H1 (cell line): ENCODE results near the gene LIPT2. TPM values are rescaled to one million over a fixed set of nuclear protein-coding genes. Genes with fewer than 3 reads are reported as not detected.

Experiments used
- CTCF ChIA-PET: fragments of 300-600 bp; sonication (Branson Sonifier 250); formaldehyde crosslinking; loops from one replicate; lab custom pipeline; 2021; ENCODE audit not compliant: partially characterized antibody; lab: Charles Lee
- POLR2A ChIA-PET: fragments of 300-600 bp; sonication (Branson Sonifier 250); formaldehyde crosslinking; loops from one replicate; lab custom pipeline; 2021; ENCODE audit warnings: inconsistent platforms; ENCODE audit not compliant: partially characterized antibody; lab: Charles Lee
- DNase-seq, 2 experiments: peaks; one replicate each; pipeline versions ENCODE4 v3.0.0 to v3.0.0-alpha.2; 2010 to 2022; ENCODE audit warnings: low spot score in 2 of 2, low read depth in 1 of 2, mixed read lengths in 1 of 2
- FAIRE-seq: peaks from 2 replicates; lab custom pipeline; 2011; peaks lifted over from hg19 to GRCh38; lab: Jason Lieb, UNC
- H2AFZ ChIP-seq: 2 replicates; pipeline ENCODE4 v1.8.1; 2012; ENCODE audit warnings: low read length, inconsistent platforms
- H2AK5ac ChIP-seq: 2 replicates; pipeline ENCODE4 v1.6.1; 2013; ENCODE audit warnings: low read depth, low read length
- H2BK120ac ChIP-seq: replicated peaks from 2 replicates; pipeline ENCODE3; 2013; ENCODE audit warnings: low read depth, low read length, inconsistent platforms
- H2BK12ac ChIP-seq: 2 replicates; pipeline ENCODE4 v1.6.1; 2013; ENCODE audit warnings: low read depth, low read length
- H2BK15ac ChIP-seq: 2 replicates; pipeline ENCODE4 v1.6.1; 2013; ENCODE audit warnings: low read length
- H2BK20ac ChIP-seq: 2 replicates; pipeline ENCODE4 v1.6.1; 2013; ENCODE audit warnings: low read length
- H2BK5ac ChIP-seq: 2 replicates; pipeline ENCODE4 v1.6.1; 2013; ENCODE audit warnings: low read depth, low read length
- H3K14ac ChIP-seq: 2 replicates; pipeline ENCODE4 v1.6.1; 2013; ENCODE audit warnings: inconsistent platforms; ENCODE audit not compliant: insufficient read length
- H3K18ac ChIP-seq: 2 replicates; pipeline ENCODE4 v1.6.1; 2013; ENCODE audit warnings: low read length; ENCODE audit errors: extremely low read depth
- H3K23ac ChIP-seq: 2 replicates; pipeline ENCODE4 v1.6.1; 2013; ENCODE audit warnings: inconsistent platforms; ENCODE audit not compliant: insufficient read length
- H3K23me2 ChIP-seq: 2 replicates; pipeline ENCODE4 v1.6.1; 2013; ENCODE audit warnings: low read depth, low read length
- H3K27ac ChIP-seq: 2 replicates; pipeline ENCODE4 v1.6.1; 2011; ENCODE audit warnings: low read depth, low read length, inconsistent platforms
- H3K27me3 ChIP-seq, 4 experiments: replicated peaks in 1 of 4; 1 replicate in 1 of 4; 2 replicates in 3 of 4; pipeline versions ENCODE4 v1.6.1 to v1.8.1; 2011 to 2013; ENCODE audit warnings: low read length in 3 of 4, mild to moderate bottlenecking in 3 of 4, inconsistent platforms in 2 of 4, mixed read lengths in 2 of 4, moderate library complexity in 1 of 4; ENCODE audit not compliant: control insufficient read depth in 3 of 4, insufficient read depth in 3 of 4; ENCODE audit errors: extremely low read depth in 1 of 4
- H3K36me3 ChIP-seq, 4 experiments: 2 replicates each; pipeline versions ENCODE4 v1.6.1 to v1.8.1; 2011 to 2013; ENCODE audit warnings: mild to moderate bottlenecking in 4 of 4, low read length in 3 of 4, moderate library complexity in 2 of 4, control low read depth in 1 of 4, inconsistent platforms in 1 of 4; ENCODE audit not compliant: insufficient read depth in 4 of 4, control insufficient read depth in 2 of 4
- H3K4ac ChIP-seq: replicated peaks from 2 replicates; pipeline ENCODE3; 2013; ENCODE audit warnings: low read length, low read depth, mixed read lengths, inconsistent platforms; ENCODE audit not compliant: insufficient read length
- H3K4me1 ChIP-seq, 4 experiments: replicated peaks in 1 of 4; 1 replicate in 1 of 4; 2 replicates in 3 of 4; pipeline versions ENCODE4 v1.6.1 to v1.8.1; 2011 to 2013; ENCODE audit warnings: low read length in 3 of 4, inconsistent platforms in 2 of 4, mixed read lengths in 1 of 4; ENCODE audit not compliant: insufficient read depth in 4 of 4, control insufficient read depth in 3 of 4
- H3K4me2 ChIP-seq, 2 experiments: 2 replicates each; pipeline versions ENCODE4 v1.6.1 to v1.8.1; 2011 to 2013; ENCODE audit warnings: low read depth in 2 of 2, low read length in 2 of 2, control low read depth in 1 of 2, inconsistent platforms in 1 of 2, mild to moderate bottlenecking in 1 of 2; ENCODE audit not compliant: insufficient read depth in 1 of 2
- H3K4me3 ChIP-seq, 4 experiments: fragments of 200-600, 300-600 bp in 1 of 4; sonication (generic), shearing (Covaris generic), sonication (Bioruptor Twin) in 1 of 4; 2 replicates each; pipeline versions ENCODE4 v1.5.1 to v1.8.1; 2011 to 2016; ENCODE audit warnings: low read length in 4 of 4, low read depth in 3 of 4, control low read depth in 2 of 4, inconsistent platforms in 2 of 4, mild to moderate bottlenecking in 2 of 4, mixed read lengths in 1 of 4, moderate library complexity in 1 of 4; ENCODE audit not compliant: insufficient read depth in 2 of 4; ENCODE audit errors: extremely low read depth in 1 of 4
- H3K56ac ChIP-seq: replicated peaks from 2 replicates; pipeline ENCODE3; 2013; ENCODE audit warnings: low read depth, mild to moderate bottlenecking, mixed read lengths, low read length, inconsistent platforms; ENCODE audit not compliant: insufficient read length
- H3K79me1 ChIP-seq: 2 replicates; pipeline ENCODE4 v1.6.1; 2013; ENCODE audit warnings: low read depth, low read length, control low read depth
- H3K79me2 ChIP-seq, 2 experiments: 2 replicates each; pipeline versions ENCODE4 v1.6.1 to v1.8.1; 2012 to 2013; ENCODE audit warnings: low read length in 2 of 2, mild to moderate bottlenecking in 2 of 2, inconsistent platforms in 1 of 2; ENCODE audit not compliant: insufficient read depth in 2 of 2, control insufficient read depth in 1 of 2
- H3K9ac ChIP-seq, 4 experiments: replicated peaks in 1 of 4; 1 replicate in 1 of 4; 2 replicates in 3 of 4; pipeline versions ENCODE4 v1.6.1 to v1.8.1; 2011 to 2013; ENCODE audit warnings: low read depth in 3 of 4, low read length in 3 of 4, control low read depth in 2 of 4, mild to moderate bottlenecking in 2 of 4, moderate library complexity in 2 of 4, inconsistent platforms in 1 of 4; ENCODE audit errors: extremely low read depth in 1 of 4
- H3K9me3 ChIP-seq, 2 experiments: 2 replicates each; pipeline versions ENCODE4 v1.6.1 to v1.8.1; 2012 to 2013; ENCODE audit warnings: mild to moderate bottlenecking in 2 of 2, moderate library complexity in 2 of 2, control low read depth in 1 of 2, inconsistent platforms in 1 of 2, low read depth in 1 of 2, low read length in 1 of 2, mixed read lengths in 1 of 2; ENCODE audit not compliant: insufficient read depth in 2 of 2
- H4K20me1 ChIP-seq, 2 experiments: replicated peaks in 1 of 2; 2 replicates each; pipeline versions ENCODE3 to v1.8.1; 2011 to 2013; ENCODE audit warnings: inconsistent platforms in 2 of 2, low read length in 2 of 2, mild to moderate bottlenecking in 1 of 2; ENCODE audit not compliant: insufficient read depth in 2 of 2, control insufficient read depth in 1 of 2
- H4K5ac ChIP-seq: 2 replicates; pipeline ENCODE4 v1.6.1; 2013; ENCODE audit warnings: low read length, low read depth, mixed read lengths, inconsistent platforms; ENCODE audit not compliant: insufficient read length
- H4K8ac ChIP-seq: 2 replicates; pipeline ENCODE4 v1.8.0; 2013; ENCODE audit warnings: mild to moderate bottlenecking, moderate library complexity, low read length, inconsistent platforms; ENCODE audit not compliant: insufficient read depth; ENCODE audit errors: extremely low read depth
- H4K91ac ChIP-seq: replicated peaks from 2 replicates; pipeline ENCODE3; 2013; ENCODE audit warnings: low read length, mixed read lengths, inconsistent platforms; ENCODE audit not compliant: insufficient read length
- ATF2 ChIP-seq: IDR thresholded peaks from 2 replicates; pipeline ENCODE4 v1.6.1; 2012; ENCODE audit warnings: low read length, inconsistent platforms
- BCL11A ChIP-seq, 2 experiments: IDR thresholded peaks; one replicate each; pipeline ENCODE4 v1.6.1; 2011; ENCODE audit warnings: low read depth in 2 of 2, low read length in 2 of 2, mild to moderate bottlenecking in 2 of 2
- CHD2 ChIP-seq: IDR thresholded peaks from 2 replicates; pipeline ENCODE4 v1.6.1; 2012; ENCODE audit warnings: low read length, improper control_type of control experiment
- CREB1 ChIP-seq: IDR thresholded peaks from 2 replicates; pipeline ENCODE4 v1.6.1; 2012; ENCODE audit warnings: inconsistent platforms
- JUN ChIP-seq: IDR thresholded peaks from 2 replicates; pipeline ENCODE4 v1.6.1; 2011; ENCODE audit warnings: low read depth, mild to moderate bottlenecking, improper control_type of control experiment, low read length
- MAX ChIP-seq: IDR thresholded peaks from 2 replicates; pipeline ENCODE4 v1.6.1; 2012; ENCODE audit warnings: inconsistent platforms
- POLR2AphosphoS5 ChIP-seq: IDR thresholded peaks from 2 replicates; pipeline ENCODE4 v1.6.1; 2011; ENCODE audit warnings: low read depth, low read length
- RAD21 ChIP-seq, 2 experiments: IDR thresholded peaks in 1 of 2; conservative IDR thresholded peaks in 1 of 2; 2 replicates each; pipeline ENCODE4 v1.6.1; 2011; ENCODE audit warnings: low read depth in 2 of 2, low read length in 2 of 2, improper control_type of control experiment in 1 of 2, inconsistent platforms in 1 of 2, mild to moderate bottlenecking in 1 of 2, moderate library complexity in 1 of 2
- RFX5 ChIP-seq: IDR thresholded peaks from 2 replicates; pipeline ENCODE4 v1.6.1; 2011; ENCODE audit warnings: low read depth, low read length, improper control_type of control experiment, borderline replicate concordance
- SAP30 ChIP-seq: fragments of 300-600 bp; sonication (generic); IDR thresholded peaks from 2 replicates; pipeline ENCODE4 v1.7.1; 2012; ENCODE audit warnings: low read length, moderate library complexity, mild to moderate bottlenecking, inconsistent platforms; ENCODE audit not compliant: insufficient read depth, insufficient replicate concordance
- USF2 ChIP-seq: IDR thresholded peaks from 2 replicates; pipeline ENCODE4 v1.6.1; 2011; ENCODE audit warnings: low read length, improper control_type of control experiment
- WGBS, 2 experiments: shearing (Covaris generic) in 1 of 2; methylation state at CpG; one replicate each; pipeline versions ENCODE4 v1.1.6 to v1.1.7; 2013 to 2015; ENCODE audit warnings: low lambda C conversion rate in 2 of 2, mixed read lengths in 2 of 2, inconsistent platforms in 1 of 2, low coverage in 1 of 2, missing lambda C conversion rate in 1 of 2; ENCODE audit not compliant: insufficient replicate concordance in 2 of 2, insufficient coverage in 1 of 2, insufficient read length in 1 of 2; ENCODE audit errors: extremely low coverage in 1 of 2, missing lambda C conversion rate in 1 of 2; 5-methylcytosine and 5-hydroxymethylcytosine counted together
- polyA plus RNA-seq, 7 experiments: library from polyadenylated mRNA; depleted of rRNA in 3 of 7; stranded (reverse) in 5 of 7; unstranded in 2 of 7; fragments of >200 nt in 5 of 7; fragments of 200-250 nt in 2 of 7; gene quantifications; 1 replicate in 5 of 7; 2 replicates in 1 of 7; 4 replicates in 1 of 7; pipeline versions ENCODE4 v1.2.1 to v1.2.3, GENCODE V29; 2011 to 2013; ENCODE audit warnings: missing spikeins in 2 of 7, mixed read lengths in 2 of 7
- total RNA-seq: library from RNA; stranded (reverse); fragmentation: NEBNext Ultra II Directional; extraction: Animal tissue kit (Norgen Biotek cat#: 25700); gene quantifications from 2 replicates; pipeline ENCODE4 v1.2.1, GENCODE V29; 2021

Gene LIPT2
- total and polyA plus RNA-seq, 2 of the 8 experiments (the other 6 are each of a cell fraction or from before 2014, with no cell fraction given): 6.4 to 16.7 TPM

- no peak overlapping the region for H4K91ac ChIP-seq
- no peak overlapping the region for H2BK5ac ChIP-seq
- H3K4me3 ChIP-seq: no peak overlapping the region
- H2BK20ac ChIP-seq: no peak overlapping the region
- peaks cover 0 to 5% (median 0%) of the 10 kb centered on the region in 4 experiments; a peak in 2 of 7 replicates for H3K27me3 ChIP-seq
- no peak overlapping the region for H3K4me2 ChIP-seq
- H3K27ac ChIP-seq: no peak overlapping the region
- H3K9me3 ChIP-seq: no peaks in the 10 kb centered on the region
- no peak overlapping the region for H3K9ac ChIP-seq
- DNase-seq (no peak), FAIRE-seq (no peak)
- no peak overlapping the region for H4K5ac ChIP-seq
- no peak overlapping the region for H4K8ac ChIP-seq
- H3K23ac ChIP-seq: no peak overlapping the region
- ChIA-PET POLR2A (no interaction called here), CTCF (interaction anchor here (0.6 to 1.5 kb wide), 9 partner anchors 10 to 1036 kb away, joined by 3 to 6 read pairs (median 3); no protein-coding TSS in a partner anchor)
- H2BK12ac ChIP-seq: no peak overlapping the region
- H3K14ac ChIP-seq: no peak overlapping the region
- H3K4me1 ChIP-seq: peaks cover 4 to 11% (median 10%) of the 10 kb centered on the region in 4 experiments
- H2AFZ ChIP-seq: no peak overlapping the region
- no peak overlapping the region for H2BK15ac ChIP-seq
- H4K20me1 ChIP-seq: no peaks in the 10 kb centered on the region
- no peak overlapping the region for H3K56ac ChIP-seq
- H3K18ac ChIP-seq: no peak overlapping the region
- no peak overlapping the region for H2BK120ac ChIP-seq
- no peak overlapping the region for H3K4ac ChIP-seq
- H3K36me3 ChIP-seq: no peaks in the 10 kb centered on the region
- H3K79me1 ChIP-seq: no peaks in the 10 kb centered on the region
- WGBS, 2 experiments: 94% methylated on average over 2 of the region's 2 CpGs; no CpG with 5 or more reads in 1 of the 2 experiments
- H2AK5ac ChIP-seq: no peak overlapping the region
- no peaks in the 10 kb centered on the region for H3K79me2 ChIP-seq
- no peaks in the 10 kb centered on the region; the same call in 1 of the 2 replicates for H3K23me2 ChIP-seq
- TF ChIP-seq JUN: no peak
- no peak for TF ChIP-seq ATF2
- no peak for TF ChIP-seq CHD2
- TF ChIP-seq USF2: no peak
- no peak for TF ChIP-seq CREB1
- TF ChIP-seq BCL11A (IDR thresholded peaks at IDR 0.05; ENCODE audit: low read depth in 2 of 2, low read length in 2 of 2): no peak
- no peak for TF ChIP-seq POLR2AphosphoS5
- no peak for TF ChIP-seq RFX5
- TF ChIP-seq RAD21 (IDR thresholded peaks at IDR 0.05 in 1 of 2, conservative IDR thresholded peaks at IDR 0.05 in 1 of 2; ENCODE audit: low read depth in 2 of 2, low read length in 2 of 2): no peak
- no peak for TF ChIP-seq MAX
- no peak for TF ChIP-seq SAP30
These were observed 23.0 kb downstream of the LIPT2 start for GRCh38 chr11:74470526-74470925.
